Panc1 (cell line): Measurements from ENCODE around the gene TAMM41. TPM values are rescaled to one million over a fixed set of nuclear protein-coding genes. Genes with fewer than 3 reads are reported as not detected.

Experiments used
- ATAC-seq: fragments of 200-7000 bp; cut with Tn5 transposase; 2 replicates; pipeline ENCODE4 v1.9.1; 2020; ENCODE audit warnings: mild to moderate bottlenecking, moderate library complexity
- BruUV-seq: library from RNA; stranded (reverse); fragments of 400-500 nt; replicated peaks from 2 replicates; lab custom pipeline; 2021; lab: Mats Ljungman, UMichigan
- CTCF ChIA-PET: fragments of 300-600 bp; sonication (Branson Sonifier 250); formaldehyde crosslinking; loops from one replicate; lab custom pipeline; 2022; ENCODE audit warnings: antibody characterized with exemption; lab: Charles Lee
- POLR2A ChIA-PET: fragments of 300-600 bp; sonication (Branson Sonifier 250); formaldehyde crosslinking; loops from one replicate; lab custom pipeline; 2022; ENCODE audit warnings: antibody characterized with exemption; lab: Charles Lee
- DNase-seq: peaks from one replicate; pipeline ENCODE4 v3.0.0-alpha.2; 2010; ENCODE audit warnings: low read depth, low spot score
- H3K27ac ChIP-seq: 2 replicates; pipeline ENCODE4 v1.5.1; 2011; ENCODE audit warnings: mild to moderate bottlenecking, low read length, inconsistent platforms
- H3K27me3 ChIP-seq: fragments of 200-500 bp; sonication (Bioruptor generic); 2 replicates; pipeline ENCODE4 v1.6.0; 2014; ENCODE audit warnings: low read length, inconsistent platforms; ENCODE audit not compliant: control insufficient read depth, insufficient read depth
- H3K36me3 ChIP-seq: fragments of 200-500 bp; sonication (Bioruptor generic); 2 replicates; pipeline ENCODE4 v1.5.1; 2014; ENCODE audit warnings: inconsistent platforms, mild to moderate bottlenecking, low read length, moderate library complexity; ENCODE audit not compliant: control insufficient read depth, insufficient read depth
- H3K4me1 ChIP-seq: 2 replicates; pipeline ENCODE4 v1.5.1; 2011; ENCODE audit warnings: inconsistent platforms, mild to moderate bottlenecking, low read length, moderate library complexity; ENCODE audit not compliant: control insufficient read depth, insufficient read depth
- H3K4me3 ChIP-seq, 2 experiments: 2 replicates each; pipeline ENCODE4 v1.5.1; 2011 to 2012; ENCODE audit warnings: low read depth in 2 of 2, low read length in 2 of 2, mild to moderate bottlenecking in 2 of 2, inconsistent platforms in 1 of 2, moderate library complexity in 1 of 2
- H3K9me3 ChIP-seq: fragments of 200-500 bp; sonication (Bioruptor generic); 2 replicates; pipeline ENCODE4 v1.5.1; 2014; ENCODE audit warnings: low read depth, mild to moderate bottlenecking, inconsistent platforms, low read length, moderate library complexity; ENCODE audit not compliant: control insufficient read depth, insufficient read depth
- CTCF ChIP-seq: fragments of 450-650 bp; IDR thresholded peaks from 2 replicates; pipeline ENCODE4 v1.5.1; 2017; ENCODE audit warnings: mild to moderate bottlenecking
- POLR2AphosphoS5 ChIP-seq: IDR thresholded peaks from 2 replicates; pipeline ENCODE4 v1.6.1; 2012; ENCODE audit warnings: mild to moderate bottlenecking, low read depth, low read length, moderate library complexity
- SIN3A ChIP-seq: IDR thresholded peaks from 2 replicates; pipeline ENCODE4 v1.6.1; 2012; ENCODE audit warnings: low read depth, mild to moderate bottlenecking, low read length, moderate library complexity, borderline replicate concordance; ENCODE audit not compliant: insufficient read depth
- TCF7L2 ChIP-seq: IDR thresholded peaks from 2 replicates; pipeline ENCODE4 v1.6.1; 2011; ENCODE audit warnings: mild to moderate bottlenecking, low read depth, low read length, inconsistent platforms
- in situ Hi-C: cut with HindIII; loops from 2 replicates; pipeline ENCODE4 v1.10.0; 2016; ENCODE audit warnings: low sequenced_read_pairs, low pct_unique_long_range_greater_than_20kb
- intact Hi-C: fragments of 100-400 bp; cut with micrococcal nuclease; formaldehyde crosslinking; loops from one replicate; pipeline ENCODE4 v1.10.0; 2022; ENCODE audit not compliant: unreplicated experiment
- total RNA-seq: library from RNA; stranded (reverse); gene quantifications from one replicate; pipeline ENCODE4 v1.2.1, GENCODE V29; 2021; ENCODE audit not compliant: unreplicated experiment
- TF ChIP-seq, protein P1 (sequence below), 2 experiments: IDR thresholded peaks; 2 replicates each; pipeline ENCODE4 v1.6.1; 2011 to 2012; ENCODE audit warnings: low read depth in 2 of 2, control low read depth in 1 of 2, low read length in 1 of 2, mild to moderate bottlenecking in 1 of 2, moderate library complexity in 1 of 2; ENCODE audit not compliant: insufficient read depth in 1 of 2

TAMM41 gene
- total RNA-seq, 1 experiment from 2014 or later: 10.8 TPM

DNA sequence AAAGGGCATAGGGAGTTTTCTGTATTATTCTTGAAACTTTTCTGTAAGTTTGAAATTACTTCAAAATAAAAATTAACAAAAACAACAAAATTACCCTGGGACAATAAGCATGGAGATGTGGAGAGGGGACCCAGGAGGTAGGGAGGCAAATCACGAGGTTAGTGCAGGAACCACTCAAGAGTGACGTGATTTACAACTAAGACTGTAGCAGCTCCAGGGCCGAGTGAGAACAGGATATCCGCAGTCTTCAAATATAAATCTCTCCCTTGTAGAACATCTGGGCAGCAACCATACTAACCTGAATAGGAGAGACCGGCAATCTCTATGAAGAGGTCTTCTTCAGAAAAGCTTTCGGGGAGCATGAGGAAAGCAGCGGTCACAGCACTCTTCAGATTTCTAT is 17.3 kb downstream of the TAMM41 start:
- 0 out of 2 replicates have a peak, but pooled peaks cover 2% of the 10 kb centered on the region for H3K36me3 ChIP-seq
- no peak overlapping the region for H3K27ac ChIP-seq
- no peaks in the 10 kb centered on the region for H3K27me3 ChIP-seq
- ChIA-PET CTCF (no interaction called here), POLR2A (no interaction called here)
- in situ Hi-C loops (no loop called here), intact Hi-C loops (no loop called here)
- H3K9me3 ChIP-seq: no peaks in the 10 kb centered on the region
- no peak overlapping the region for H3K4me3 ChIP-seq
- DNase-seq (no peak), ATAC-seq (no peak)
- H3K4me1 ChIP-seq: no peaks in the 10 kb centered on the region
- no TSS peak for BruUV-seq
- TF ChIP-seq, protein P1, sequence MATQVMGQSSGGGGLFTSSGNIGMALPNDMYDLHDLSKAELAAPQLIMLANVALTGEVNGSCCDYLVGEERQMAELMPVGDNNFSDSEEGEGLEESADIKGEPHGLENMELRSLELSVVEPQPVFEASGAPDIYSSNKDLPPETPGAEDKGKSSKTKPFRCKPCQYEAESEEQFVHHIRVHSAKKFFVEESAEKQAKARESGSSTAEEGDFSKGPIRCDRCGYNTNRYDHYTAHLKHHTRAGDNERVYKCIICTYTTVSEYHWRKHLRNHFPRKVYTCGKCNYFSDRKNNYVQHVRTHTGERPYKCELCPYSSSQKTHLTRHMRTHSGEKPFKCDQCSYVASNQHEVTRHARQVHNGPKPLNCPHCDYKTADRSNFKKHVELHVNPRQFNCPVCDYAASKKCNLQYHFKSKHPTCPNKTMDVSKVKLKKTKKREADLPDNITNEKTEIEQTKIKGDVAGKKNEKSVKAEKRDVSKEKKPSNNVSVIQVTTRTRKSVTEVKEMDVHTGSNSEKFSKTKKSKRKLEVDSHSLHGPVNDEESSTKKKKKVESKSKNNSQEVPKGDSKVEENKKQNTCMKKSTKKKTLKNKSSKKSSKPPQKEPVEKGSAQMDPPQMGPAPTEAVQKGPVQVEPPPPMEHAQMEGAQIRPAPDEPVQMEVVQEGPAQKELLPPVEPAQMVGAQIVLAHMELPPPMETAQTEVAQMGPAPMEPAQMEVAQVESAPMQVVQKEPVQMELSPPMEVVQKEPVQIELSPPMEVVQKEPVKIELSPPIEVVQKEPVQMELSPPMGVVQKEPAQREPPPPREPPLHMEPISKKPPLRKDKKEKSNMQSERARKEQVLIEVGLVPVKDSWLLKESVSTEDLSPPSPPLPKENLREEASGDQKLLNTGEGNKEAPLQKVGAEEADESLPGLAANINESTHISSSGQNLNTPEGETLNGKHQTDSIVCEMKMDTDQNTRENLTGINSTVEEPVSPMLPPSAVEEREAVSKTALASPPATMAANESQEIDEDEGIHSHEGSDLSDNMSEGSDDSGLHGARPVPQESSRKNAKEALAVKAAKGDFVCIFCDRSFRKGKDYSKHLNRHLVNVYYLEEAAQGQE (IDR thresholded peaks at IDR 0.05; ENCODE audit: insufficient read depth in 1 of 2, low read depth in 2 of 2, low read length in 1 of 2): no peak
- TF ChIP-seq TCF7L2: no peak
- no peak for TF ChIP-seq CTCF
- TF ChIP-seq SIN3A: no peak
- no peak for TF ChIP-seq POLR2AphosphoS5

DNA sequence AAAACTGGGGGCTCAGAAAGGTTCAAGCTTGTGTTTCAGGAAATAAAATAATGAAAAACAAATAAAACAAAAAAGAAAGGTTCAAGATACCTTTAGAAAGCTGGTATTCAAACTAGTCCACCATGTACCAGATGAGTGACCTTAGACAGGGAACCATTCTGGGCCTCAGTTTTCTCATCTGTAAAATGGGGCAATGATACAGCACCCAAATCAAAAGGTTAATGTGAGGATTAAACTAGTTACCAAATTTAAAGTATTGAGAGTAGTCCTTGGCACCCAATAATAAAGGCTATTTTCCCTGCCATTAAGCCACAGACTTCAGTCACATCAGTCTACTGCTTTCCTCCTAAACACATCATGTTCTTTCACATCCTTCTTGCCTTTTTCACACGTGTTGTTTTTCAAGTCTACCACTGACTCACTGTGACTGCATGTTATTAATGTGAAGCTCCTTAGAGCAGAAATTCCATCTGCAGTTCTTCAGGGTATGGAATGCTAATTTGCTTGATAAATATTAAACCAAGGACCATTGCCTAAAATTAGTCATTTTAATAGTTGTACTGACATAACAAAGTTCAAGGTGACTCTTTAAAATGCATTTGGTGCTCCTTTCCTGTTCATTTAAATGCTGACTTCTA is 19.9 kb downstream of the TAMM41 start:
- Histone ChIP-seq H3K4me3 (no peak overlapping the region), H3K27me3 (no peaks in the 10 kb centered on the region), H3K9me3 (no peaks in the 10 kb centered on the region), H3K27ac (no peak overlapping the region), H3K4me1 (no peaks in the 10 kb centered on the region), H3K36me3 (0 out of 2 replicates have a peak, but pooled peaks cover 2% of the 10 kb centered on the region)
- DNase-seq: no peak
- no peak for ATAC-seq
- BruUV-seq: no TSS peak
- TF ChIP-seq SIN3A (no peak), TCF7L2 (no peak), POLR2AphosphoS5 (no peak), CTCF (no peak)
- TF ChIP-seq, protein P1 (IDR thresholded peaks at IDR 0.05; ENCODE audit: insufficient read depth in 1 of 2, low read depth in 2 of 2, low read length in 1 of 2): no peak
- ChIA-PET CTCF (interaction anchor here (0.6 kb wide), 1 partner anchor 12 kb away, joined by 3 read pairs; no protein-coding TSS in a partner anchor), POLR2A (no interaction called here)
- intact Hi-C loops (no loop called here), in situ Hi-C loops (no loop called here)
